Neutrophil (primary cell): ENCODE measurements around the gene ALDH16A1.
A peak's percentile ranks its signal among the peaks of the same experiment; 100 is the strongest.

Experiments used
- H3K27ac ChIP-seq: fragments of 200-600 bp; sonication (generic); 2 replicates; pipeline ENCODE4 v1.5.1; 2016; ENCODE audit warnings: mild to moderate bottlenecking, moderate library complexity
- H3K27me3 ChIP-seq: fragments of 200-600 bp; sonication (generic); 2 replicates; pipeline ENCODE4 v1.6.0; 2016; ENCODE audit warnings: mild to moderate bottlenecking
- H3K36me3 ChIP-seq: fragments of 200-600 bp; sonication (generic); 2 replicates; pipeline ENCODE4 v1.5.1; 2017
- H3K4me1 ChIP-seq, 2 experiments: fragments of 200-600 bp in 1 of 2; sonication (generic) in 1 of 2; 1 replicate in 1 of 2; 2 replicates in 1 of 2; pipeline versions ENCODE4 v1.5.1 to v1.6.1; 2013 to 2016; ENCODE audit warnings: low read depth in 1 of 2, low read length in 1 of 2, mild to moderate bottlenecking in 1 of 2, moderate library complexity in 1 of 2; ENCODE audit not compliant: control insufficient read depth in 1 of 2, insufficient read depth in 1 of 2
- H3K4me3 ChIP-seq, 2 experiments: fragments of 200-600 bp in 1 of 2; sonication (generic) in 1 of 2; 1 replicate in 1 of 2; 2 replicates in 1 of 2; pipeline ENCODE4 v1.5.1; 2013 to 2016; ENCODE audit warnings: low read depth in 1 of 2, low read length in 1 of 2, mild to moderate bottlenecking in 1 of 2, moderate library complexity in 1 of 2
- H3K9me3 ChIP-seq: fragments of 200-600 bp; sonication (generic); 2 replicates; pipeline ENCODE4 v1.5.1; 2016
- TF ChIP-seq, protein P1 (sequence below): fragments of 200-600 bp; sonication (generic); IDR thresholded peaks from 2 replicates; pipeline ENCODE4 v1.5.1; 2016; ENCODE audit warnings: antibody characterized with exemption

ALDH16A1 gene

DNA sequence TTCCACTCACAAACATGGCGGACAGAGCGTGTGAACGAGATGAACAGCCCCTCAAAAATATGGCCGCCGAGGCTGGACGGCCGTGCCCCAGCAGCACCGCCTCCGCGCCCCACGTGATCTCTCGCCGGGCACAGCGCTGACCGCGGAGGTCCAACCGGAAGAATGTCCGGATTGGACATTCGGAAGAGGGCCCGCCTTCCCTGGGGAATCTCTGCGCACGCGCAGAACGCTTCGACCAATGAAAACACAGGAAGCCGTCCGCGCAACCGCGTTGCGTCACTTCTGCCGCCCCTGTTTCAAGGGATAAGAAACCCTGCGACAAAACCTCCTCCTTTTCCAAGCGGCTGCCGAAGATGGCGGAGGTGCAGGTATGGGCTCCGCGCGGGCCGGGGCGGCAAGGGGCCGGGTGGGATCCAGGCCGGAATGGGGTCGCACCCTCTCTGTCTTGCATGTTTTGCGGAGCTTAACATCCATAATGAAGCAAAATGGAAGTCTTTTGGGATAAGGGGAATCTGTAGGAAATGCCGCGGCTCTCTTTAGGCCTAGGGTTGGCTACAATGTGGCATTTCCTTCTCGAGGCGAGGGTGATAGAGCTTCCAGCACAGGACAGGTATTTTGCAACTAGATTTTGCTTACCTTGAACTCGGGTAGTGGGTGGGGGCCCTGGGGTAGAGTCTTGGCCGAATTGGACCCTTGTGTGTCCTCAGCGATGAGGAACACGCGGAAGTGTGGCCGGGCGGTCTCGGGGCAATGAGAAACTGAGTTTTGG, 34.4 kb downstream of the ALDH16A1 start, which contains the start of gene RPL13A:
TSS of gene RPL13A (plus strand) at position 332 of the 769 bp plus-strand sequence. CDS start at position 354, 22 bp downstream.
- Histone ChIP-seq H3K36me3 (peaks cover 32% of the 10 kb centered on the region), H3K4me1 (peaks cover 21 to 24% of the 10 kb centered on the region in 2 experiments), H3K4me3 (peak within 1 kb of the TSS; percentile 84 to 86), H3K9me3 (no peaks in the 10 kb centered on the region), H3K27ac (peak within 1 kb of the TSS; percentile 83), H3K27me3 (no peaks in the 10 kb centered on the region)
- TF ChIP-seq, protein P1, sequence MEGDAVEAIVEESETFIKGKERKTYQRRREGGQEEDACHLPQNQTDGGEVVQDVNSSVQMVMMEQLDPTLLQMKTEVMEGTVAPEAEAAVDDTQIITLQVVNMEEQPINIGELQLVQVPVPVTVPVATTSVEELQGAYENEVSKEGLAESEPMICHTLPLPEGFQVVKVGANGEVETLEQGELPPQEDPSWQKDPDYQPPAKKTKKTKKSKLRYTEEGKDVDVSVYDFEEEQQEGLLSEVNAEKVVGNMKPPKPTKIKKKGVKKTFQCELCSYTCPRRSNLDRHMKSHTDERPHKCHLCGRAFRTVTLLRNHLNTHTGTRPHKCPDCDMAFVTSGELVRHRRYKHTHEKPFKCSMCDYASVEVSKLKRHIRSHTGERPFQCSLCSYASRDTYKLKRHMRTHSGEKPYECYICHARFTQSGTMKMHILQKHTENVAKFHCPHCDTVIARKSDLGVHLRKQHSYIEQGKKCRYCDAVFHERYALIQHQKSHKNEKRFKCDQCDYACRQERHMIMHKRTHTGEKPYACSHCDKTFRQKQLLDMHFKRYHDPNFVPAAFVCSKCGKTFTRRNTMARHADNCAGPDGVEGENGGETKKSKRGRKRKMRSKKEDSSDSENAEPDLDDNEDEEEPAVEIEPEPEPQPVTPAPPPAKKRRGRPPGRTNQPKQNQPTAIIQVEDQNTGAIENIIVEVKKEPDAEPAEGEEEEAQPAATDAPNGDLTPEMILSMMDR, result peak; percentile 40

DNA sequence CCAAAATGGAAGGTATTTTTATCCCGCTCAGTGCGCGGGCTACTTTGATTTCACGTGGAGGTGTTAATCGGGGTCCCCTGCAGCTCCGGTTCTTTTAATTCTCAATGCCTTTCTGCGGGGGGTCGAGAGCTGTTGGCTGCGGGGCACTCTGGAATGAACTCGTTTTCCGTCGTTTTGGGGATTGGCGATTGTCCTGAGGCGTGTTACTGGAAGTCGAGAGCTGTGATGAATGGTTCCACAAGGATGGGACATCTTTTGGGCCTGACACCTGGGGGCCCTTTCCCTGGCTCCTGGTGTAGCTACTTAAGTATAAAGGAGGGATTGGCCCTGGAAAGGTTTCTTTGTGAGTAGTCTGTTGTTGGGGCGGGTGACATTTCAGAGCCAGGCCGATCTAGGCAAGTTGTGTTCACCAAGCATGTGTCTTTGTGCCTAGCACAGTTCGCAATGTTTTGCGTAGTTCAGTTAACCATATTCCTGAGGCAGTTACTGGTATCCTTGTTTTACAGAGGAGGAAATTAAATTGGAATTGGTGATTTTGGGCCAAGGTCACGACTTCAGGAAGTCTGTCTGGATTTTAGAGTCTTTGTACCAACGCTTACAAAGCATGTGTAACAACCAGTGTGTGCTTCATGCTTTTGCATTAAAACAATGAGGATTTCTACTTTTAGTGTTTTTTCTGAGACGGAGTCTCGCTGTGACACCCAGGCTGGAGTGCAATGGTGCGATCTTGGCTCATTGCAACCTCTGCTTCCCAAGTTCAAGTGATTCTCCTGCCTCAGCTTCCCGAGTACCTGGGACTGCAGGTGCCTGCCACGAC, 35.2 kb downstream of the ALDH16A1 start:
- no peaks in the 10 kb centered on the region for H3K9me3 ChIP-seq
- peaks cover 37% of the 10 kb centered on the region for H3K36me3 ChIP-seq
- peak overlapping the region; percentile 84 to 86 for H3K4me3 ChIP-seq
- peaks cover 21 to 24% of the 10 kb centered on the region in 2 experiments for H3K4me1 ChIP-seq
- TF ChIP-seq, protein P1, result no peak
- H3K27me3 ChIP-seq, result no peaks in the 10 kb centered on the region
- H3K27ac ChIP-seq, result peak overlapping the region; percentile 83

DNA sequence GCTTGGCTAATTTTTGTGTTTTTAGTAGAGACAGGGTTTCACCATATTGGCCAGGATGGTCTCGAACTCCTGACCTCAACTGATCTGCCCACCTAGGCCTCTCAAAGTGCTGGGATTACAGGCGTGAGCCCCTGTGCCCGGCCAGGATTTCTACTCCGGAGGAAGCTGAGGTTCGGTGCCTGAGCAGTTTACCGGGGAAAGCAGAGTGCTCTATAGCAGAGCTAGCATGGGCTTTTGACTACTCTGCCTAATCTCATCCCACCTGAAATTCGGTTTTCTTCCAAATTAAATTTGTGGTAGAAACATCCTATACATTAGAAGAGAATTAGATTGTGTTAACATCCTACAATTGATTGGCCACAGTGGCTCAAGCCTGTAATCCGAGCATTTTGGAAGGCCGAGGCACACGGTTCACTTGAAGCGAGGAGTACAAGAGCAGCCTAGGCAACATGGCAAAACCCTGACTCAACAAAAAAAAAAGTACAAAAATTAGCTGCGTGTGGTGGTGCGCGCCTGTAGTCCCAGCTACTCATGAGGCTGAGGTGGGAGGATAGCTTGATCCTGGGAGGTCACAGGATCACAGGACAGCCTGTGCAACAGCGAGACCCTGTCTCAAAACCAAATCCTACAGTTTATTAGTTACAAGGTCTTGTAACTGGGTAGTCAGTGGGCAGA, 36.0 kb downstream of the ALDH16A1 start:
- H3K9me3 ChIP-seq, result no peaks in the 10 kb centered on the region
- peaks cover 21 to 24% of the 10 kb centered on the region in 2 experiments for H3K4me1 ChIP-seq
- H3K27me3 ChIP-seq, result no peaks in the 10 kb centered on the region
- TF ChIP-seq, protein P1, result no peak
- H3K27ac ChIP-seq, result peak overlapping the region; percentile 83
- peak overlapping the region; percentile 84 to 86 for H3K4me3 ChIP-seq
- peaks cover 37% of the 10 kb centered on the region for H3K36me3 ChIP-seq

DNA sequence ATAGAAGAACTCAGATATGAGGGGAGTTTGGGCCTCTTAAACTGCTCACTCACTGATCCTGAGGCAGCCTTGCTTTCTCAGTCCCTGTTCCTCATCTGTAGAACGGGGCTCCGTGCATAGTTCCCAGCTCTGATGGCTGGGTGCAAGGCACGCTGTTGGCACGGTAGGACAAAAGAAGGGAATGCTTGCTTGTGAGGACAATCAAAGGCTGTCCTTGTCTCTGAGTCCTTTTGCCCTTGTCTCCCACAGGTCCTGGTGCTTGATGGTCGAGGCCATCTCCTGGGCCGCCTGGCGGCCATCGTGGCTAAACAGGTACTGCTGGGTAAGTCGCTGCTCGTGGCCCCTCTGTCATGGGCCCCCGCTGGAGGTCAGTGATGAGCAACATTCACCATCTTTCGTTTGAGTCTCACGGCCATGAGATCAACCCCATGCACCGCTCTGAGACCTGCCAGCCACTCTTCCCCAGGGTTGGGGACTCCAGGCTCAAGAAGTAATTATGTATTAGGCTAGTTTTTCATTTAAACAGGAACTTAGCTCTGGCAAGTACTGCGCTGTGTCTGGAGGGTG, 36.7 kb downstream of the ALDH16A1 start:
- H3K27ac ChIP-seq, result peak overlapping the region; percentile 83
- H3K4me3 ChIP-seq, result no peak overlapping the region
- no peaks in the 10 kb centered on the region for H3K27me3 ChIP-seq
- peaks cover 37% of the 10 kb centered on the region for H3K36me3 ChIP-seq
- H3K4me1 ChIP-seq, result peaks cover 21 to 24% of the 10 kb centered on the region in 2 experiments
- TF ChIP-seq, protein P1, result no peak
- no peaks in the 10 kb centered on the region for H3K9me3 ChIP-seq
